RWPE2 (cell line): ENCODE results near the gene RASGEF1C.

Experiments
- ATAC-seq: fragments of 200-7000 bp; cut with Tn5 transposase; 3 replicates; pipeline ENCODE4 v1.9.1; 2021; ENCODE audit warnings: low read depth
- DNase-seq: peaks from one replicate; pipeline ENCODE4 v3.0.0-alpha.2; 2020; ENCODE audit warnings: low spot score
- H3K27ac ChIP-seq: fragments of 450-650 bp; 2 replicates; pipeline ENCODE4 v1.5.1; 2017; ENCODE audit warnings: mild to moderate bottlenecking; ENCODE audit not compliant: poor library complexity, severe bottlenecking
- H3K27me3 ChIP-seq: fragments of 250-450 bp; sonication (Bioruptor Pico); 2 replicates; pipeline ENCODE4 v1.5.1; 2021; ENCODE audit warnings: mild to moderate bottlenecking, moderate library complexity; ENCODE audit not compliant: insufficient read depth, poor library complexity, severe bottlenecking
- H3K36me3 ChIP-seq: fragments of 250-450 bp; sonication (Bioruptor Pico); 2 replicates; pipeline ENCODE4 v1.5.1; 2020; ENCODE audit warnings: low read depth, mild to moderate bottlenecking, moderate library complexity
- H3K4me1 ChIP-seq: fragments of 250-450 bp; sonication (Bioruptor Pico); 2 replicates; pipeline ENCODE4 v1.5.1; 2021; ENCODE audit warnings: mild to moderate bottlenecking, moderate library complexity; ENCODE audit not compliant: insufficient read depth, poor library complexity, severe bottlenecking
- H3K4me3 ChIP-seq: fragments of 250-450 bp; sonication (Bioruptor Pico); 2 replicates; pipeline ENCODE4 v1.5.1; 2021; ENCODE audit warnings: mild to moderate bottlenecking, moderate library complexity; ENCODE audit not compliant: severe bottlenecking
- H3K9me3 ChIP-seq: fragments of 250-450 bp; sonication (Bioruptor Pico); 2 replicates; pipeline ENCODE4 v1.5.1; 2021; ENCODE audit warnings: mild to moderate bottlenecking, moderate library complexity; ENCODE audit not compliant: severe bottlenecking
- CTCF ChIP-seq: fragments of 450-650 bp; IDR thresholded peaks from one replicate; pipeline ENCODE4 v1.5.1; 2017; ENCODE audit warnings: mild to moderate bottlenecking, moderate library complexity; ENCODE audit not compliant: poor library complexity, severe bottlenecking

RASGEF1C gene

DNA sequence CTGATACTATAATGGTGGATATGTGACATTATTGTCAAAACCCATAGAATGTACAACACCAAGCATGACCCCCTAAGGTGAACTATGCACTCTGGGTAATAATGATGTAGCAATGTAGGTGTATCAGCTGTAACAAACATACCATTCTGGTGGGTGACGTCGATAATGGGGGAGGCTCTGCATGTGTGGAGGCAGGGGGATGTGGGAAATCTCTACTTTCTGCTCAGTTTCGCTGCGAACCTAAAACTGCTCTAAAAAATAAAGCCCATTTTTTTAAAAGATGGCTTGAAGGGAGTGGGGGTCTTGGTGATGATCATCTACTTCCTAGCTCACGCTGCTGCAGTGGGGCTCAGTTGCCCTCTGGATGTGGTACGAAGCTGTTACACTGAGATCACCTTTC is 51.1 kb downstream of the RASGEF1C start:
- H3K4me1 ChIP-seq = no peaks in the 10 kb centered on the region
- DNase-seq (no peak), ATAC-seq (no peak)
- H3K27me3 ChIP-seq = peaks cover 21% of the 10 kb centered on the region
- H3K27ac ChIP-seq = no peak overlapping the region
- no peaks in the 10 kb centered on the region for H3K36me3 ChIP-seq
- H3K4me3 ChIP-seq = no peak overlapping the region
- no peak for TF ChIP-seq CTCF
- H3K9me3 ChIP-seq = no peaks in the 10 kb centered on the region

- no peaks in the 10 kb centered on the region for H3K36me3 ChIP-seq
- no peaks in the 10 kb centered on the region for H3K9me3 ChIP-seq
- peaks cover 10% of the 10 kb centered on the region for H3K27me3 ChIP-seq
- DNase-seq (no peak), ATAC-seq (no peak)
- TF ChIP-seq CTCF = no peak
- H3K4me1 ChIP-seq = no peaks in the 10 kb centered on the region
- no peak overlapping the region for H3K4me3 ChIP-seq
- no peak overlapping the region for H3K27ac ChIP-seq
Measured at GRCh38 chr5:180156141-180156540, 52.9 kb downstream of the RASGEF1C start.

- H3K4me3 ChIP-seq = no peak overlapping the region
- H3K27ac ChIP-seq = no peak overlapping the region
- no peak for TF ChIP-seq CTCF
- no peaks in the 10 kb centered on the region for H3K9me3 ChIP-seq
- DNase-seq = no peak
- peaks cover 10% of the 10 kb centered on the region for H3K27me3 ChIP-seq
- H3K36me3 ChIP-seq = no peaks in the 10 kb centered on the region
- no peaks in the 10 kb centered on the region for H3K4me1 ChIP-seq
- ATAC-seq = no peak
Measured at GRCh38 chr5:180155365-180155926, 53.6 kb downstream of the RASGEF1C start.

DNA sequence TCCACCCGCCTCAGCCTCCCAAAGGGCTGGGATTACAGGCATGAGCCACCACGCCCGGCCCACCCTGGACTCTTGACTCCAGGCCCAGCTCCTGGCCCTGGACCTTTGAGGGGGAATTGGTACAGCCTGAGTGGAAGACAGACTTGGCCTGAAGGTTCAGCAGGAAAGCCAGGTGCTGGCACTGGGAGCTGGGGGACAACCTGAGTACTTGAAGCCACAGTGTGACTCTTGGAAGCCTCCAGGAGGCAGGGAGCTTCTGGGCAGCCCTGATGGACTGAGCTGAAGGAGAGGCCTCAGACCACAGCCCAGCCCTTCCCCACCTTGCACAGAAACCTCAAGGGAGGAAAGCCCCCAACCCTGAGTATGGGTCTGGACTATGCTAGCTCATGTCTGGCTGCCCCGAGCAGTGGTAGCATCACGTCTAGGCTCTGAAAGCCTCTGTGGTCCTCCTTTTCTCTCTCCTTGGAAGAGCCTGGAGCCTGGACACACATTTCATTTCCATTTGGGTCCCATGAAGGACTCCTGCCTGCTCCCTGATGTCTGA is 54.1 kb downstream of the RASGEF1C start:
- no peaks in the 10 kb centered on the region for H3K36me3 ChIP-seq
- no peaks in the 10 kb centered on the region for H3K9me3 ChIP-seq
- TF ChIP-seq CTCF = no peak
- H3K4me3 ChIP-seq = no peak overlapping the region
- ATAC-seq = no peak
- H3K27ac ChIP-seq = no peak overlapping the region
- peaks cover 10% of the 10 kb centered on the region for H3K27me3 ChIP-seq
- DNase-seq = no peak
- no peaks in the 10 kb centered on the region for H3K4me1 ChIP-seq

DNA sequence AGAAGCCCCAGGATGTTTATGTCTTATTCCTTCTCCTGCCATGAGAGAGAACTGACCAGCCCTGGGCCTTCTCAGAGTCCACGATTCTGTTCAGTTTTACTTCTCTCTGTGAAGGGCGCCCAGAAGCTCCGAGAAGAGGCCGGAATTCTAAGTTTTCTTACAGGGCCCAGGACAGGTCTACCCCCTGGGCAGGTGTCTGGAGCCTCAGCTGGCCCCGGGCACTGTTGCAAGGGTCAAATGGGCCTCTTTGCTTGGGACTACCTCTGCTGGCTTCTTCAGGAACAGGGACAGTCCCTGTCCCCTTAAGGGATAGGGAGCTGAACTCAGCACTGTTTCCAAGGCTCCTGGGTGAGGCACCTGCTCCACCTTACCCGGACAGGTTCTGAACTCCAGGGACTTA is 55.0 kb downstream of the RASGEF1C start:
- Histone ChIP-seq H3K4me3 (no peak overlapping the region), H3K4me1 (no peaks in the 10 kb centered on the region), H3K27ac (no peak overlapping the region), H3K9me3 (no peaks in the 10 kb centered on the region), H3K27me3 (peaks cover 10% of the 10 kb centered on the region), H3K36me3 (no peaks in the 10 kb centered on the region)
- ATAC-seq = no peak
- DNase-seq = no peak
- TF ChIP-seq CTCF = no peak
